ENCODE measurements around the gene CELA3B.
"Not testable (repeated sequence)": the region's sequence is repeated elsewhere in the genome, so short reads cannot be mapped to it uniquely, and the experiment has no call there.

CELA3B gene

GRCh38 chr1:21961799-21962198, 15.0 kb upstream of the CELA3B start:
- no peak overlapping the region for H3K27ac ChIP-seq (ENCODE audit: insufficient read depth, low read length, poor library complexity, severe bottlenecking)
- H3K4me3 ChIP-seq (ENCODE audit: insufficient read depth, low read depth, low read length, poor library complexity, severe bottlenecking): no peak overlapping the region
- H3K9me3 ChIP-seq (ENCODE audit: control insufficient read depth, low read length): no peaks in the 10 kb centered on the region
- H3K36me3 ChIP-seq (ENCODE audit: control insufficient read depth, insufficient read depth, low read length): no peaks in the 10 kb centered on the region
- no peaks in the 10 kb centered on the region for H3K27me3 ChIP-seq (replicated peaks; ENCODE audit: control insufficient read depth, insufficient read depth, low read length, poor library complexity, severe bottlenecking)
- no peak for DNase-seq
- peaks cover 16% of the 10 kb centered on the region for H3K4me1 ChIP-seq (ENCODE audit: control insufficient read depth, insufficient read depth, low read length, poor library complexity, severe bottlenecking)

DNA sequence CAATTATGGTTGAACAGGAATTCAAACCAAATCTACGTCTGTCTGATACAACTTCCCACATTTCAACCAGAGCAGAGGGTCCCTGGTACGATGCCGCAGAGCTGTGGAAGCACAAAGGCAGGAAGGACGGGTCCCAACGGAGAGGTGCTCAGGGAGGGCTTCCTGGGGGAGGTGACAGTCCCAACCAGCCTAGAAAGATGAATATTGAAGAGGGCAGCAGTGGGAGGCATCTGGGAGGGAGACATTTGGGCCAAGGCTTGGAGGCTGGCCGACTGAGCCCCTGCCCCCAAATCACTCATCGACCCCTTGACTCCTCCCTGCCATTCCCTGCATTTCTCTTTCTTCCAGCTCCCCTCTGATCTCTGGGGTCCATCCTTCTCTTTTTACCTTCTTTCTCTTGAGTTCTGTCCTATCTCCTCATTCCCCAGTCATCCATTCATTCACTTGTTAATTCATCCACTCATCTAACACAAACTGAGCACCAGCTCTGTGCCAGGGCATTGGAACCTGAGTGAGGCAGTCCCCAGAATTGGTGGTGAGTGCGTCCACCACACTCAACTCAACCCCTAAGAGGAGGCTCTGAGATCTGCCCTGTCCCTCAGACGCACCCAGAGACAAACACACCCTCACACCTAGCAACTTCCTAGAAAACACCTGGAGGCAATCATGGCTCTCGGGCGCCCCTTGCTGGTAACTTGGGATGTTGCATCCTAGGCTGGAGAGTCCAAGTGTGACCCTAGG, 13.2 kb upstream of the CELA3B start:
- H3K27ac ChIP-seq (ENCODE audit: insufficient read depth, low read length, poor library complexity, severe bottlenecking): no peak overlapping the region
- H3K27me3 ChIP-seq (replicated peaks; ENCODE audit: control insufficient read depth, insufficient read depth, low read length, poor library complexity, severe bottlenecking): no peaks in the 10 kb centered on the region
- no peaks in the 10 kb centered on the region for H3K4me1 ChIP-seq (ENCODE audit: control insufficient read depth, insufficient read depth, low read length, poor library complexity, severe bottlenecking)
- no peaks in the 10 kb centered on the region for H3K9me3 ChIP-seq (ENCODE audit: control insufficient read depth, low read length)
- no peaks in the 10 kb centered on the region for H3K36me3 ChIP-seq (ENCODE audit: control insufficient read depth, insufficient read depth, low read length)
- H3K4me3 ChIP-seq (ENCODE audit: insufficient read depth, low read depth, low read length, poor library complexity, severe bottlenecking): no peak overlapping the region
- DNase-seq: peak; percentile 54 to 65 (median 62)

DNA sequence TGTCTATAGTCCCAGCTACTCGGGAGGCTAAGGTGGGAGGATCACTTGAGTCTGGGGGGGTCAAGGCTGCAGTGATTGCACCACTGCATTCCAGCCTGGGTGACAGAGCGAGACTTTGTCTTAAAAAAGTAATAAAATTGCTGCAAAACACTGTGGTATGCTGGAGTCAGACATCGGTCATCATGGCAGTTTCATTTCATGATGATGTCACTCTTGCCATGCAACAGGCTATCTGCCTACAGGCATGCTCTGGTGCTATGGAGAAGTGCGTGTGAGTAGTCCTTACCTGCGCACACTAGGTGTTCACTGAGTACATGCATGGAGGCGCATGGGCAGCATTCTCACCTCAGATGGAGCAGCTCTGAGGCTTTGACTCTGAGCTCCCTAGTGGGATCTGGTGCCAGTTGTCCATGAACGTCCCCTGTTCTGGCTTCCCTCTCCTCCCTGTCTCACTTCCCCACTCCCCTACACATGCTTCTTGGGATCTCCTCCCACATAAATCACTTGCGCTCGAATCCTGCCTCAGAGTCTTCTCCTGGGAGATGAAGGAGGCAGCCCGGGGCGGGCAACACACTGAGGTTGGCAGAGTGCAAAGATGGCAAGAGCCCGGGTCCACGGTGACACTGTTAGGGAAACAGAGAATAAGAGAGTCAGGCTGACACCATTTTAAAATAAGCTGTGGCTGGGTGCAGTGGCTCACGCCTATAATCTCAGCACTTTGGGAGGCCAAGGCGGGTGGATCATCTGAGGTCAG, 10.4 kb upstream of the CELA3B start:
- Histone ChIP-seq H3K4me1 (ENCODE audit: control insufficient read depth, insufficient read depth, low read length, poor library complexity, severe bottlenecking) (no peaks in the 10 kb centered on the region), H3K4me3 (ENCODE audit: insufficient read depth, low read depth, low read length, poor library complexity, severe bottlenecking) (no peak overlapping the region), H3K27me3 (replicated peaks; ENCODE audit: control insufficient read depth, insufficient read depth, low read length, poor library complexity, severe bottlenecking) (no peaks in the 10 kb centered on the region), H3K36me3 (ENCODE audit: control insufficient read depth, insufficient read depth, low read length) (no peaks in the 10 kb centered on the region), H3K9me3 (ENCODE audit: control insufficient read depth, low read length) (no peaks in the 10 kb centered on the region), H3K27ac (ENCODE audit: insufficient read depth, low read length, poor library complexity, severe bottlenecking) (no peak overlapping the region)
- no peak for DNase-seq

DNA sequence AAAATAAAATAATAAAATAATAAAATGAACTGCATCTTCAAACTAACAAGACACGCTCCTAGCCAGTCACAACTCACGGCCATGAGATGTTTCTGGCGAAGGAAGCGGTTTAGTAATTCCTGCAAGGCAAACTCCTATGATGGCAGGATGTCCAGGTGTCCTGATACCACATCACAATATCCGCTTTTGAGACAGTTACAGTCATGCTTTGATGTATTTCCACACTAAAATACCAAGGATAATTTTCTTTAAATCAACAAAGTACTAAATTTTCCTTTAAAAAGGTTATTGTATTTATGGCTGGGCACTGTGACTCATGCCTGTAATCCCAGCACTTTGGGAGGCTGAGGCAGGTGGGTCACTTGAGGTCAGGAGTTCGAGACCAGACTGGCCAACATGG, 9.6 kb upstream of the CELA3B start:
- H3K27ac ChIP-seq (ENCODE audit: insufficient read depth, low read length, poor library complexity, severe bottlenecking); H3K36me3 ChIP-seq (ENCODE audit: control insufficient read depth, insufficient read depth, low read length); DNase-seq; H3K4me1 ChIP-seq (ENCODE audit: control insufficient read depth, insufficient read depth, low read length, poor library complexity, severe bottlenecking); H3K4me3 ChIP-seq (ENCODE audit: insufficient read depth, low read depth, low read length, poor library complexity, severe bottlenecking); H3K9me3 ChIP-seq (ENCODE audit: control insufficient read depth, low read length); H3K27me3 ChIP-seq (replicated peaks; ENCODE audit: control insufficient read depth, insufficient read depth, low read length, poor library complexity, severe bottlenecking): not testable (repeated sequence)

DNA sequence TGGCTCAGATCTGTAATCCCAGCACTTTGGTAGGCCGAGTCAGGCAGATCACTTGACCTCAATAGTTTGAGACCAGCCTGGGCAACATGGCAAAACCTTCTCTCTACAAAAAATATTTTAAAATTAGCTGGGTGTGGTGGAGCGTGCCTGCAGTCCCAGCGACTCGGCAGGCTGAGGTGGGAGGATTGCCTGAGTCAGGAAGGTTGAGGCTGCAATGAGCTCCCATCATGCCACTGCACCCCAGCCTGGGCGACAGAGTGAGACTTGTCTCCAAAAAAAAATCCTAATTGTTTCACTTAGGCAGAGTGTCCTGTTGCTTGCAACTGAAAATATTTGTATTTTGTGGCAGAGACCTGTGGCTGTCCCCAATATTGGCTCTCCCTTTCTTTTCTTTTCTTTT, 7.8 kb upstream of the CELA3B start:
- H3K4me1 ChIP-seq (ENCODE audit: control insufficient read depth, insufficient read depth, low read length, poor library complexity, severe bottlenecking); DNase-seq; H3K4me3 ChIP-seq (ENCODE audit: insufficient read depth, low read depth, low read length, poor library complexity, severe bottlenecking); H3K27ac ChIP-seq (ENCODE audit: insufficient read depth, low read length, poor library complexity, severe bottlenecking); H3K27me3 ChIP-seq (replicated peaks; ENCODE audit: control insufficient read depth, insufficient read depth, low read length, poor library complexity, severe bottlenecking); H3K36me3 ChIP-seq (ENCODE audit: control insufficient read depth, insufficient read depth, low read length); H3K9me3 ChIP-seq (ENCODE audit: control insufficient read depth, low read length): not testable (repeated sequence)

GRCh38 chr1:21970523-21970922, 6.3 kb upstream of the CELA3B start:
- H3K4me3 ChIP-seq (ENCODE audit: insufficient read depth, low read depth, low read length, poor library complexity, severe bottlenecking): not testable (repeated sequence)

DNA sequence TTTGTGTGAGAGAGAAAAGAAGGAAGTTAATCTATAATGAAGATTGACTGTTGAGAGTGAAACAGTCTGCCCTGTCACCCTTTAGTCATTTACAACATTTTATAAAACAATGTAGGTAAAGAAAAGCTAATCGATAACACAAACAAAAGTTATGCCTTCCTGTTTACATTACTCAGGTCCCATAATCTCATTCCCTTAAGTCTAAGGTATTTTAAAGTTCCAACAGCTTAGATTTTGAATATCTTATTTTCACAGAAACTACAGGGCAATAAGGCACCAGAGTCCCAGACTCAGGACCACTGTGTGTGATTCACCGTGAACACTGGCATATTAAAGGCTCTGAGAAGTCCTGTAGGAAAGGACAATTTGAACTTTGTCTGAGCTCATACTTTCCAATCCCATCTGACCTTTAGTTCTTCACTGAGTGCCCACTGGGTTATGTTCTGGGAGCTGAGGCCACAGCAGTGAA, 3.8 kb upstream of the CELA3B start:
- not testable (repeated sequence) for H3K27ac ChIP-seq (ENCODE audit: insufficient read depth, low read length, poor library complexity, severe bottlenecking); H3K9me3 ChIP-seq (ENCODE audit: control insufficient read depth, low read length); H3K27me3 ChIP-seq (replicated peaks; ENCODE audit: control insufficient read depth, insufficient read depth, low read length, poor library complexity, severe bottlenecking); H3K4me3 ChIP-seq (ENCODE audit: insufficient read depth, low read depth, low read length, poor library complexity, severe bottlenecking); DNase-seq; H3K4me1 ChIP-seq (ENCODE audit: control insufficient read depth, insufficient read depth, low read length, poor library complexity, severe bottlenecking); H3K36me3 ChIP-seq (ENCODE audit: control insufficient read depth, insufficient read depth, low read length)

More at GRCh38 chr1:21970523-21970922, 6.3 kb upstream of the CELA3B start:
- H3K27ac ChIP-seq (ENCODE audit: insufficient read depth, low read length, poor library complexity, severe bottlenecking); H3K27me3 ChIP-seq (replicated peaks; ENCODE audit: control insufficient read depth, insufficient read depth, low read length, poor library complexity, severe bottlenecking); H3K36me3 ChIP-seq (ENCODE audit: control insufficient read depth, insufficient read depth, low read length); H3K4me1 ChIP-seq (ENCODE audit: control insufficient read depth, insufficient read depth, low read length, poor library complexity, severe bottlenecking); H3K9me3 ChIP-seq (ENCODE audit: control insufficient read depth, low read length); DNase-seq: not testable (repeated sequence)

DNA sequence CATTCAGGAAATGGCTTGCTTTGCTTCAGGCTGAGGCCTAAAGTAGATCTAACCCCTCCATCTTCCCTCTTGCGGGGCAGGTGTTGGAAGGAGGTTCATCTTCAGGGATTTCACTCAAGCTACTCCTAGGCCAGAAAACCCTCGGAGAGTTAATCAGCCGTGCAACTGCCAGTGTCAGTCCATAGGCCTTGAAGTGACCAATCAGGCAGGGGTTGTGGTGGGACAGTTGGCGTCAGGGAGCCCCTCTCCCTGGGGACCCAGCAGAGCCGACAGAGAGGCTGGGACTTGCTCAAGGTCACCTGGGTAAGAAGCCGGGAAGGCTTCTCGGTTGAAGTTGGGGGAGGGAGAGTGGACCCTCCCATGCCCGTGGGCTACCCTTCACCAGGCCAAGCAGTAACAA, 2.9 kb upstream of the CELA3B start:
- not testable (repeated sequence) for H3K36me3 ChIP-seq (ENCODE audit: control insufficient read depth, insufficient read depth, low read length); H3K27me3 ChIP-seq (replicated peaks; ENCODE audit: control insufficient read depth, insufficient read depth, low read length, poor library complexity, severe bottlenecking); H3K4me3 ChIP-seq (ENCODE audit: insufficient read depth, low read depth, low read length, poor library complexity, severe bottlenecking); H3K4me1 ChIP-seq (ENCODE audit: control insufficient read depth, insufficient read depth, low read length, poor library complexity, severe bottlenecking); H3K9me3 ChIP-seq (ENCODE audit: control insufficient read depth, low read length); DNase-seq; H3K27ac ChIP-seq (ENCODE audit: insufficient read depth, low read length, poor library complexity, severe bottlenecking)

GRCh38 chr1:21974699-21975098, 2.1 kb upstream of the CELA3B start:
- H3K4me1 ChIP-seq (ENCODE audit: control insufficient read depth, insufficient read depth, low read length, poor library complexity, severe bottlenecking); H3K9me3 ChIP-seq (ENCODE audit: control insufficient read depth, low read length); H3K36me3 ChIP-seq (ENCODE audit: control insufficient read depth, insufficient read depth, low read length); H3K27ac ChIP-seq (ENCODE audit: insufficient read depth, low read length, poor library complexity, severe bottlenecking); H3K27me3 ChIP-seq (replicated peaks; ENCODE audit: control insufficient read depth, insufficient read depth, low read length, poor library complexity, severe bottlenecking); H3K4me3 ChIP-seq (ENCODE audit: insufficient read depth, low read depth, low read length, poor library complexity, severe bottlenecking); DNase-seq: not testable (repeated sequence)

DNA sequence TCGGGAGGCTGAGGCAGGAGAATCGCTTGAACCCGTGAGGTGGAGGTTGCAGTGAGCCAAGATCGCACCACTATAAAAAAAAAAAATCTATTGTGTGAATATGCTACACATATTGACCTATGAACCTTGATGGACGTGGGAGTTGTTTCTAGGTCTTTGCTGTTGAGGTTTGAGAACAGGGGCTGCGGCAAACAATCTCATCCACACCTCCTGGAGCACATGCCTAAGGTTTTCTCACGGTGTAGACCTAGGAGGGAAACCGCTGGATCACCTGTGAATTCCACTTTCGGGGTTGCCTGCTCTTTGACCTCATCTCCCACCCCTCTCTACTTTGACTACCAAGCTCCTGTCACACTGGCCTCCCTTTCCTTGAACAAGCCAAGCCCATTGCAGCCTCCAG, 1.5 kb upstream of the CELA3B start:
- not testable (repeated sequence) for H3K9me3 ChIP-seq (ENCODE audit: control insufficient read depth, low read length); H3K36me3 ChIP-seq (ENCODE audit: control insufficient read depth, insufficient read depth, low read length); H3K27me3 ChIP-seq (replicated peaks; ENCODE audit: control insufficient read depth, insufficient read depth, low read length, poor library complexity, severe bottlenecking); H3K4me1 ChIP-seq (ENCODE audit: control insufficient read depth, insufficient read depth, low read length, poor library complexity, severe bottlenecking); H3K27ac ChIP-seq (ENCODE audit: insufficient read depth, low read length, poor library complexity, severe bottlenecking); DNase-seq; H3K4me3 ChIP-seq (ENCODE audit: insufficient read depth, low read depth, low read length, poor library complexity, severe bottlenecking)

Data from effector memory CD4-positive, alpha-beta T cell (primary cell).